ENCODE data around the gene BIRC3. TPM values are rescaled to one million over a fixed set of nuclear protein-coding genes. Genes with fewer than 3 reads are reported as not detected.

BIRC3 gene
- polyA plus RNA-seq, 1 donor from 2014 or later = not detected

GRCh38 chr11:102375720-102376399, 58.6 kb downstream of the BIRC3 start:
- Histone ChIP-seq H4K20me1 (ENCODE audit: insufficient read depth) (no peaks in the 10 kb centered on the region), H3K9ac (ENCODE audit: low read length) (no peak overlapping the region), H3K27me3 (ENCODE audit: insufficient read depth, low read depth, low read length) (no peaks in the 10 kb centered on the region), H3K79me2 (replicated peaks; ENCODE audit: insufficient read depth, low read length) (no peaks in the 10 kb centered on the region), H3K9me2 (ENCODE audit: insufficient read depth, low read length) (no peaks in the 10 kb centered on the region), H3K4me3 (ENCODE audit: low read length) (no peak overlapping the region), H2AFZ (ENCODE audit: low read depth, low read length) (no peak overlapping the region), H3K36me3 (ENCODE audit: insufficient read depth, low read length) (peaks cover 9% of the 10 kb centered on the region), H3K9me3 (ENCODE audit: low read length) (no peaks in the 10 kb centered on the region), H3K4me2 (ENCODE audit: low read length) (no peak overlapping the region), H3K27ac (ENCODE audit: low read length) (no peak overlapping the region), H3F3A (ENCODE audit: insufficient read depth, low read length, poor library complexity, severe bottlenecking) (no peaks in the 10 kb centered on the region)
- TF ChIP-seq REST (IDR thresholded peaks at IDR 0.05; ENCODE audit: borderline replicate concordance) (no peak), MXI1 (conservative IDR thresholded peaks at IDR 0.05; ENCODE audit: poor library complexity, severe bottlenecking) (no peak), POLR2AphosphoS5 (IDR thresholded peaks at IDR 0.05) (no peak), EZH2 (IDR thresholded peaks at IDR 0.05; ENCODE audit: borderline replicate concordance, insufficient read depth, low read length, poor library complexity, severe bottlenecking) (no peak), TAF1 (IDR thresholded peaks at IDR 0.05; ENCODE audit: low read depth) (no peak), CTCF (IDR thresholded peaks at IDR 0.05; ENCODE audit: poor library complexity, severe bottlenecking) (no peak), RAD21 (conservative IDR thresholded peaks at IDR 0.05) (no peak), EP300 (conservative IDR thresholded peaks at IDR 0.05; ENCODE audit: poor library complexity, severe bottlenecking) (no peak), SMC3 (conservative IDR thresholded peaks at IDR 0.05; ENCODE audit: poor library complexity) (no peak)

- Histone ChIP-seq H3K27me3 (ENCODE audit: insufficient read depth, low read depth, low read length) (no peaks in the 10 kb centered on the region), H3K4me3 (ENCODE audit: low read length) (no peak overlapping the region), H3K79me2 (replicated peaks; ENCODE audit: insufficient read depth, low read length) (no peaks in the 10 kb centered on the region), H3K9me3 (ENCODE audit: low read length) (no peaks in the 10 kb centered on the region), H3K9ac (ENCODE audit: low read length) (no peak overlapping the region), H2AFZ (ENCODE audit: low read depth, low read length) (no peak overlapping the region), H3K27ac (ENCODE audit: low read length) (no peak overlapping the region), H4K20me1 (ENCODE audit: insufficient read depth) (no peaks in the 10 kb centered on the region), H3K36me3 (ENCODE audit: insufficient read depth, low read length) (peaks cover 9% of the 10 kb centered on the region), H3K9me2 (ENCODE audit: insufficient read depth, low read length) (no peaks in the 10 kb centered on the region), H3F3A (ENCODE audit: insufficient read depth, low read length, poor library complexity, severe bottlenecking) (no peaks in the 10 kb centered on the region), H3K4me2 (ENCODE audit: low read length) (no peak overlapping the region)
- TF ChIP-seq POLR2AphosphoS5 (IDR thresholded peaks at IDR 0.05) = no peak
- no peak for TF ChIP-seq REST (IDR thresholded peaks at IDR 0.05; ENCODE audit: borderline replicate concordance)
- TF ChIP-seq EZH2 (IDR thresholded peaks at IDR 0.05; ENCODE audit: borderline replicate concordance, insufficient read depth, low read length, poor library complexity, severe bottlenecking) = no peak
- TF ChIP-seq EP300 (conservative IDR thresholded peaks at IDR 0.05; ENCODE audit: poor library complexity, severe bottlenecking) = no peak
- no peak for TF ChIP-seq RAD21 (conservative IDR thresholded peaks at IDR 0.05)
- TF ChIP-seq SMC3 (conservative IDR thresholded peaks at IDR 0.05; ENCODE audit: poor library complexity) = no peak
- TF ChIP-seq CTCF (IDR thresholded peaks at IDR 0.05; ENCODE audit: poor library complexity, severe bottlenecking) = no peak
- TF ChIP-seq MXI1 (conservative IDR thresholded peaks at IDR 0.05; ENCODE audit: poor library complexity, severe bottlenecking) = no peak
- TF ChIP-seq TAF1 (IDR thresholded peaks at IDR 0.05; ENCODE audit: low read depth) = no peak
Measured at GRCh38 chr11:102377891-102378290, 60.6 kb downstream of the BIRC3 start.

All from neural cell (in vitro differentiated cells).